Kidney epithelial cell (primary cell): ENCODE data around the gene PSME3IP1. TPM values are rescaled to one million over a fixed set of nuclear protein-coding genes. Genes with fewer than 3 reads are reported as not detected.

Experiments used
- DNase-seq: peaks from one replicate; pipeline ENCODE4 v3.0.0-alpha.2; 2010; ENCODE audit warnings: low read depth
- H3K27me3 ChIP-seq: 2 replicates; pipeline ENCODE4 v1.6.0; 2011; ENCODE audit warnings: low read length; ENCODE audit not compliant: control insufficient read depth, insufficient read depth
- H3K36me3 ChIP-seq: 2 replicates; pipeline ENCODE4 v1.5.1; 2011; ENCODE audit warnings: low read length; ENCODE audit not compliant: control insufficient read depth, insufficient read depth
- H3K4me3 ChIP-seq: 2 replicates; pipeline ENCODE4 v1.5.1; 2011; ENCODE audit warnings: low read depth, mild to moderate bottlenecking, control low read depth, low read length
- CTCF ChIP-seq: IDR thresholded peaks from 2 replicates; pipeline ENCODE4 v1.5.1; 2011; ENCODE audit warnings: mild to moderate bottlenecking, moderate library complexity, low read length, control low read depth, inconsistent platforms; ENCODE audit not compliant: insufficient read depth, poor library complexity, severe bottlenecking
- total RNA-seq: library from RNA; depleted of rRNA; stranded (reverse); fragments of >200 nt; gene quantifications from 2 replicates; pipeline ENCODE4 v1.2.3, GENCODE V29; 2015

The PSME3IP1 gene
- total RNA-seq, 1 donor from 2014 or later = 94.5 TPM

GRCh38 chr16:57186872-57187854, 1.3 kb upstream of the PSME3IP1 start:
- Histone ChIP-seq H3K27me3 (no peaks in the 10 kb centered on the region), H3K4me3 (peak overlapping the region; percentile 81), H3K36me3 (no peaks in the 10 kb centered on the region)
- DNase-seq = no peak
- TF ChIP-seq CTCF = no peak

DNA sequence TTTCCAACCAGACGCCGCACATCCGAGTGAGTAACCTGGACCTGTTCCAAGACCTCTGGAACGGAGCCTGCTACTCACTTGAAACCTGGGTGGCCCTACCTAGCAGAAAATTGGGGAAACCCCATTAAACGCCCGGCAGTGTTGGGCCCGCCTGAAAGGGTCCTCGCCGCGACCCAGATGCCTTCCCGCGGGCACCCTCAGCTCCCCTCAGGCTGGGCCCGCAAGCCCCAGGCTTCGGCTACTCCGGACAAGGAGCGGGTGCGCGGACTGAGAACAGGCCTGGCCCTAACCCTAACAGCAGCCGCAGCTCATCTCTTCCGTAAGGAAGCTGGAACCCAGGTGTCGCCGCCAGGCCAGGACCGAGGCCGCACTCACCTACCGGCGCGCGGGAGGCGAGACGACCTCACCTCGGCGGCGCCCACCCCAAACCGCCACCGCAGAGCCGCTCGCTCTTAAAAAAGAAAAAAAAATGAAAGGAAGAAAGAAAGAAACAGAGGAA, 344 bp downstream of the PSME3IP1 start:
- no peaks in the 10 kb centered on the region for H3K27me3 ChIP-seq
- TF ChIP-seq CTCF = no peak
- no peak for DNase-seq
- H3K4me3 ChIP-seq = peak overlapping the region; percentile 73
- H3K36me3 ChIP-seq = no peaks in the 10 kb centered on the region

DNA sequence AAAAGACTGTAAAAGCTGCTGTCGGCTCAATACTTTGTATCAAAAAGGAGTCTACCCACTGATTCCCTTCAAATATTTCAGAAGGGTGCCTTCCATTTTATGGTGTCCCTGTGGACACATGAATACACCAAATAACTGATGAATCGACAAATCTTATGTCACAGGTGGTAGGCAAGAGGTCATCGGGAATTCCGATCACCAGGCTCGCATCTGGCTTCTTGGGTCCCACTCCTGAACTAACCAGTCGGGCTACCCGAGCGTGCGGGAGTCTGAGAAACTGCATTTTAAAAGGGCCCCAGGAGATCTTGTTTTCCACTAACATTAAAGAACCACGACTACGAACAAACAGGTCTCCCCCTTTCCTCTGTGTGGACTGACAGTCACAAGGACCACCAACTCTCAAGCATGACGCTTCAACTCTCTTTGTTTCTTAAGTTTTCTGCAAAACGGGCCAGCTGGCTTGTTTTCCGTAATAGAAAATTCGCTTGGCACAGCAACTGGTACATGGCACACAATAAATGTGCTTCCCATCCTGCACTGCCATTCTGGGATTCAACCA, 873 bp downstream of the PSME3IP1 start:
- no peak for TF ChIP-seq CTCF
- DNase-seq = no peak
- H3K27me3 ChIP-seq = no peaks in the 10 kb centered on the region
- peak overlapping the region; percentile 73 for H3K4me3 ChIP-seq
- no peaks in the 10 kb centered on the region for H3K36me3 ChIP-seq

GRCh38 chr16:57184113-57184512, 1.7 kb downstream of the PSME3IP1 start:
- TF ChIP-seq CTCF = no peak
- Histone ChIP-seq H3K36me3 (no peaks in the 10 kb centered on the region), H3K27me3 (no peaks in the 10 kb centered on the region), H3K4me3 (no peak overlapping the region)
- DNase-seq = no peak

- Histone ChIP-seq H3K36me3 (no peaks in the 10 kb centered on the region), H3K27me3 (no peaks in the 10 kb centered on the region), H3K4me3 (no peak overlapping the region)
- no peak for TF ChIP-seq CTCF
- no peak for DNase-seq
Measured at GRCh38 chr16:57179215-57179828, 6.5 kb downstream of the PSME3IP1 start.
